T-helper 1 cell treated with Interleukin-12 subunit alpha and Interleukin-12 subunit beta and Interleukin-4 antibody, amounts not matched to agents 30 ng/mL and 1 ng/mL, for 36 hours (primary cell): ENCODE data around the gene WNT9B. TPM values are rescaled to one million over a fixed set of nuclear protein-coding genes. Genes with fewer than 3 reads are reported as not detected.

Experiments used
- intact Hi-C: fragments of 100-400 bp; cut with micrococcal nuclease; formaldehyde crosslinking; loops from one replicate; pipeline ENCODE4 v1.15.1; 2024
- total RNA-seq: library from RNA; stranded (reverse); gene quantifications from 2 replicates; pipeline ENCODE4 v1.2.3, GENCODE V29; 2022

WNT9B gene, protein sequence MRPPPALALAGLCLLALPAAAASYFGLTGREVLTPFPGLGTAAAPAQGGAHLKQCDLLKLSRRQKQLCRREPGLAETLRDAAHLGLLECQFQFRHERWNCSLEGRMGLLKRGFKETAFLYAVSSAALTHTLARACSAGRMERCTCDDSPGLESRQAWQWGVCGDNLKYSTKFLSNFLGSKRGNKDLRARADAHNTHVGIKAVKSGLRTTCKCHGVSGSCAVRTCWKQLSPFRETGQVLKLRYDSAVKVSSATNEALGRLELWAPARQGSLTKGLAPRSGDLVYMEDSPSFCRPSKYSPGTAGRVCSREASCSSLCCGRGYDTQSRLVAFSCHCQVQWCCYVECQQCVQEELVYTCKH
- total RNA-seq, result not detected in 2 replicates

- intact Hi-C loops, result no loop called here
Observed at GRCh38 chr17:46851029-46851741, at the start of gene WNT9B. Gene WNT9B, plus strand, starts transcription at chr17:46851583. Its CDS starts 56 bp downstream, at chr17:46851639.

DNA sequence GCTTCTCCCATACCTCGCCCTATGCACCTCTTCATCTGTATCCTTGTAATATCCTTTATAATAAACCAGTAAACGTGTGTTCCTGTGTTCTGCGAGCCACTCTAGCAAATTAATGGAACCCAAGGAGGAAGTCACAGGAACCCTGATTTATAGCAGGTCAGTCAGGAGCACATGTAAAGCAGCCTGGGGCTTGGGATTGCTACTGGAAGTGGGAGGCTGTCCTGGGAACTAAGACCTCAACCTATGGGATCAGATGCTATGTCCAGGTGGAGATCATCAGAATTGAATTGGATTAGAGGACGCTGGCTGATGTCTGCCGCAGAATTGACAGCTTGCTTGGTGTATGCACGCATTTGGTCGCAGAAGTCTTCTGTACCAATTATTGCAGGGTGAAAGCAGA, 48.6 kb upstream of the WNT9B start:
- intact Hi-C loops, result no loop called here

- intact Hi-C loops, result no loop called here
Observed at GRCh38 chr17:46803544-46803943, 47.8 kb upstream of the WNT9B start.

GRCh38 chr17:46805771-46806170, 45.6 kb upstream of the WNT9B start:
- intact Hi-C loops, result no loop called here

- intact Hi-C loops, result no loop called here
Observed at GRCh38 chr17:46809110-46809571, 42.2 kb upstream of the WNT9B start.

GRCh38 chr17:46810837-46811236, 40.5 kb upstream of the WNT9B start:
- intact Hi-C loops, result no loop called here

DNA sequence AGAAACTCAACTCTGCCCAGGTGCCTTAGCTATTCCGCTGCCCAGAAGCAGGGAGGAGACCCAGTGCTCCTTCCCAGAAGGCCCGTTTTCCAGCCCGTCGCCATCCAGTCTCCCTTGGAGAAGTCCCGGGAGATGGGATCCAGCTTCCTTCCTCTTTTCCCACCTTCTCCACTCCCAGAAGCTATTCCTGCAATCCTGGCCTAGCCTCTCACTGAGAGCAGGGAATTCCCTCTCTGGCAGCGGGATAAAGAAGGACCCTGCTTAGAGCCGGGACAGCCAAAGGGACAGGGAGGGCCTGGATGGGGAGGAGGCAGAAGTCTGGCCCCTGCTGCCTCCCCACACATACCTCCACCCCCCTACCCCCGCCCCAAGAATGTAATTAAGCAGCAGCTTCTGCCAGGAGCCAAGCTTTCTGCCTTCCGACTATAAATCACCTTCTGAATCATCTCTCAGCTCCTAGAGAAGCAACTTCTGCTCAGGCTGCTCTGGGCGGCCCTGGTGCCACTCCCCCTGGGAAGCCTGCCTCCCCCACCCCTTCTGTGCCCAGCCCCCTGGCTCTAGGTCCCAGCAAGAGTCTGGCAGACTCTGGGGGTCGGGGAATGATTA, 39.3 kb upstream of the WNT9B start:
- intact Hi-C loops, result no loop called here

DNA sequence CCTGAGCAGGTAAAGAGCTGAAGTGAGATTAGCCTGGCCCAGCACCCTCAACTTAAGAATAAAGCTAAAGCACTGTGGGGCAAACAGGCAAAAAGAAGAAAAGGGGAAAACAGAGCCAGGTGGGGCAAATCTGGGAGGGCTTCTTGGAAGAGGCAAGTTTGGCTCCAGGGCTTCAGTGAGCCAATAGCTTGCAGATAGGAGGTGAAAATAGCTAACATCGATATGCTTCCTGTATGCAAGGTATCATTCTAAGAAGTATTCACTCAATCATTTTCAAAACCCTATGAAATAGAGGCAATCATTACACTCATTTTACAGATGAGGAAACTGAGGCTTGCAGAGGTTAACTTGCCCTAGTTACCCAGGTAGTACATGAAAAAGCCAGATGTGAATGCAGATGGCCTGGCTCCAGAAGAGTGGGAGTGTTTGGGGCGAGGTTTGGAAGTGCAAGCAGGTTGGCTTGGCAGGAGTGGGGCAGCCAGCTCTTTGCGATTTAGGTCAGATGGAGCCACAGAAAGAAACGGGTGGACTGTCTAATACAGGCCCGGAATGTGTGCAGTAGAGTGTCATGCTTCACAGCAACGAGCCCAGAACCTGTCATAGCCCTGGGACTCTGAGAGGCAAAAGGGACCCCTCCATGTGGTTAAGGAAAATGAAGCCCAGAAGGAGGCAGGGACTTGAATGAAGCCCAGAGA, 38.6 kb upstream of the WNT9B start:
- intact Hi-C loops, result no loop called here

- intact Hi-C loops, result no loop called here
Observed at GRCh38 chr17:46813920-46814319, 37.5 kb upstream of the WNT9B start.

DNA sequence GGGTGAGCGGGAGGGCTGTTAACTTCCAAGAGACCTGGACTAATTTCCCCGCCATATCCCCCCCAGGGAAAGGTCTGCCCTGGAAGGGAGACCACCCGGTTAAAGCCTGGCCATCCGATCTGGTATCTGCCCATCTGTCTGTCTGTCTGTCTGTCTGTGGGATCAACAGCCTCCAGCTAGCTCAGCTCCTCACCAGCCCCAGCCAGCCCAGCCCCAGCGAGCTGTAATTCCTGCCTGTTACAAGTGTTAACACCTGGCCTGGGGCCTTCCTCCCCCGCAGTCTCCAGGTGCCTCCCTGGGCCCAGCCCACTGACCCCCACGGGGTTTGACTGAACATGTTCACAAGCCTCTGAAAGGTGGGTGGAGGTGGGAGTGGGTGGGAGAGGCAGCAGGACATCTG, 36.9 kb upstream of the WNT9B start:
- intact Hi-C loops, result no loop called here

DNA sequence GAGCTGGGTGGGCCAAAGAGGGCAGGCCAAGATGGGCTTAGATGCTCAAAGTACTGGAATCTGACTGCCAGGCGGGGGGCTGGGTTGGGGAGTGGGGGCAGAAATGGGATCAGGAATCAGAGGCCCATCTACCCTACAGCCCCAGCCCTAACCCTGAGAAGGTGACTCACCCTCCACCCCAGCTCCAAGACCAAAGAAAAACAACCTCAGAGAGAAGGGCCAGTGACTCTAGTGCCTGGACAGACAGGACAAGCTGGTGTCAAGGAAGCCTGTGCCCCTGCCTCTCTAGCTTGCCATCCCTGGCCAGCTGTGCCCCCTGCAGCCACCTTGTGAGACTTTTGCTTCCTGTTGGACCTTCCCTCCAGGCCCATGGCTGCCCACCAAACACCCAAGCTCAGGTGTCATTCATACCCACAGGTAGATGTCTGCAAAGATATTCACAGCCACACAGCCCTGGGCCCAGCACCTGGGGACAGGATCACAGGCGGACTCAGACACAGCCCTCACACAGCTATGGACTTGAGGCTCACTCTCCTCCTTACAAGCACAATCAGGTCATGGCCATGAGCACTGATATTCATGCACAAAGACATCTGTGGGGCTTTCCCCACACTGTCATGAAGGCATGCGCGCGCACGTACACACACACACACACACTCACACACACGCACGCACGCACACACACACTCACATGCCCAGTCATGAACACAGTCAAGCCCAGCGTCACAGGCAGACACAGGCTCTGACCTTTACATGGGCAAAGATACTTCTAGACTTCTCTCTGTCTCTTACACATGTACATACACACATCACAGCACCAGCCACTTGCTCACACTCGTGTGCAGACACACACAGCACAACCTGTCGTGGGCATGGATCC, 35.7 kb upstream of the WNT9B start:
- intact Hi-C loops, result no loop called here

- intact Hi-C loops, result no loop called here
Observed at GRCh38 chr17:46817151-46817900, 34.1 kb upstream of the WNT9B start.

DNA sequence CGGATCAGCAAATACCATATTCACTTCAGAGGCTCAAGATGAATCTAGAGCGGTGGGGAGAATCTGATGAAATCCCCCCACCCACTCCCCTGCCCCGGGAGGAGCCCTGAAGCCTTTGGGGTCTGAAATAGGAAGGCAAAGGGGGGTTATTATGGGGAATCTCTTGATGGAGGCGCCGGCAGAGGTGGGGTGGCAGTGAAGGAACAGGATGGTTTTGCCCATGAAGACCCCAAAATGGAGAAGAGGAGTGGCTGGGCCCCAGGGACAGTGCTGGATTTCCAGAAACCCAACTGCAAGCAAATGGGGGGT, 33.5 kb upstream of the WNT9B start:
- intact Hi-C loops, result no loop called here

DNA sequence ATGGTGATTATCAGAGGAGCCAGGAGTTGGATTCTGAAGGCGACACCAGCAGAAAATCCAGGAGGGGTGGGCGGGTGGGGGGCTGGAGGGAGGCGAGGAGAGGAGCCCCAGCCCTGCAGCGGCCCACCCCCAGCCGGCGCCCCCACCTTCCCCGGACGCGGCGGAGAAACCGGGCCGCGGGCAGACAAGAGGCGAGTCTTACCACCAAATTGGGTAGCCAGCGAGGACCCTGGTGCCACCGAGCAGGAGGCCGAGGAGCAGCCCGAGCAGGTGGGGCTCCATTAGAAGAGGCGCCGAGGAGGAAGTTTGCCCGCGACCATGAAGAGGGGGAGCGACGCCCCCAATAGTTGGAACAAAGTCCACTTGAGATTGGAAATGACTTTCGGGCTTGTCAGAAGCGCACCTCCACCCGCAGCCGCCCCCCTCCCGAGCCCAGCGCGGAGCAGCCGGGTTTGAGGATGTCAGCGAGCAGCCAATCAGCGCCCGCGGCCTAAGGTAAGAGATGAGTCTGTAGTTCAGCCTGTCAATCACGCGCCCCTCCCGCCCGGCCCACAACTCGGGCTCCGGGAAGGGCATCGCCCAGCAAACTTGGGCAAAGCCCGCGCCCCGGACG, 33.0 kb upstream of the WNT9B start, which contains the start of gene WNT3:
Gene WNT3 (minus strand): TSS at position 377 of the 613 bp plus-strand sequence. CDS start 95 bp downstream, at position 282.
- intact Hi-C loops, result no loop called here

DNA sequence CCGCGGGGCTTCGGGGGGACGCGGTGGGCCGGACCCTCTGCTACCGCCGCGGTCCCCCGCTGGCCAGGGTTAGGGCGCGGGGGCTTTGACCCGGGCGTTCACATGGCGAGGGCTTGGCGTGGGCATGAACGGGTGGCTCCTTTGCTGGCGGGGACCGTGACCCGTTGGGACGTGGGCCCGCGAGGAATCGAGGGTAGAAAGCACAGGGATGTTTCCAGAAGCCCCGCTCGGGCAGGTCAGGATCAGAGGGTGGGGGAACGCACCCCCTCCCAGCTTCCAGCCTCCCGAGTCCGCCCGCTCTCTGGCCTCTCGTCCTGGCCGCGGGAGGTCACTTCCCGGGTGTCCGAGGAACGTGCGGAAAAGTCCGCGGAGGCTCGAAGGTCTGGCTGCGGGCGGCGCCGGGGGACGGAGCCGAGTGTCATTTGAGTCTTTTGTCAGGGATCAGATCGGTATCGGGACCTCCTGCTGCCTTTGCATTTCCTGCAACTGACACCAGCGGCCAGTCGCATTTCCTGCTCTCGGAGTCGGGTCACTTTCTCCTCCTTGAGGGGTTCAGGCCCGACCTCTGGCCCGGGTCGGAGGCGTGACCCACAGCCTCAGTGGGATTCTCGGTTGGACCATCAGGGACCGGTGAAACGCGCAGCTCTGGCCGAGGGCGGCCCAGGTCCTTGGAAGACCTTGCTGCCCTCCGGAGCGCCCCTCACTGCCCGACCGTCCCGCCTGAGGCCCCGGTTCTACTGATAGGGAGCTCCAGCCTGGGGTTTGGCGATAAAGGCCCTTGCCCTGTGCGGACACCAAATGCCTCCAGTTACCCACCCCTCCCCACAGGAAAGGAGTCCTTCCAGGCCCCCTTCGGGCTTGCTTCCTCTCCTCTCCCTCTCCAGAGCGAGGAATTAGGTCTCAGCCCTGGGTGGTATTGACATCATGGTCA, 32.2 kb upstream of the WNT9B start:
- intact Hi-C loops, result no loop called here

DNA sequence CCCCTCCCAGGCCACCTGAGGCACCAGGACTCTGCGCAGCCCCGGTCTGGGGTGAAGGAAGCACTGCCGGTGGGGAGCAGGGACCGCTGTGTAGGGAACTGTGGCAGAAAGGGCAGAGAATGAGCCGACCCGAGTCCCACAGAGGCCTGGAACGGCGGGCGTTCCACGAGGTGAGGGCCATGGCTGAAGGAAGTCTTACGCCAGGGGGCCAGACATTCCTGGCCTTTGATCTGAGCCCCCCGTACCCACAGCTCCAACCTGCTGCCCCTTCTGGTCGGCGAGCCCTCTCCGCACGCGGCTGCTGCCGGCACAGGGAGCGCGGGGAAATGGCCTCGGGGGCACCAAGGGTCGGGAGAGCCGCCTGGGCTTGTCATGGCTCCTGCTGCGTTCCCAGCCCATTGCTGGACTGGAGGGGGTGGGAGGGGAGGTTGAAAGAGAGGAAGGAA, 31.5 kb upstream of the WNT9B start:
- intact Hi-C loops, result no loop called here

DNA sequence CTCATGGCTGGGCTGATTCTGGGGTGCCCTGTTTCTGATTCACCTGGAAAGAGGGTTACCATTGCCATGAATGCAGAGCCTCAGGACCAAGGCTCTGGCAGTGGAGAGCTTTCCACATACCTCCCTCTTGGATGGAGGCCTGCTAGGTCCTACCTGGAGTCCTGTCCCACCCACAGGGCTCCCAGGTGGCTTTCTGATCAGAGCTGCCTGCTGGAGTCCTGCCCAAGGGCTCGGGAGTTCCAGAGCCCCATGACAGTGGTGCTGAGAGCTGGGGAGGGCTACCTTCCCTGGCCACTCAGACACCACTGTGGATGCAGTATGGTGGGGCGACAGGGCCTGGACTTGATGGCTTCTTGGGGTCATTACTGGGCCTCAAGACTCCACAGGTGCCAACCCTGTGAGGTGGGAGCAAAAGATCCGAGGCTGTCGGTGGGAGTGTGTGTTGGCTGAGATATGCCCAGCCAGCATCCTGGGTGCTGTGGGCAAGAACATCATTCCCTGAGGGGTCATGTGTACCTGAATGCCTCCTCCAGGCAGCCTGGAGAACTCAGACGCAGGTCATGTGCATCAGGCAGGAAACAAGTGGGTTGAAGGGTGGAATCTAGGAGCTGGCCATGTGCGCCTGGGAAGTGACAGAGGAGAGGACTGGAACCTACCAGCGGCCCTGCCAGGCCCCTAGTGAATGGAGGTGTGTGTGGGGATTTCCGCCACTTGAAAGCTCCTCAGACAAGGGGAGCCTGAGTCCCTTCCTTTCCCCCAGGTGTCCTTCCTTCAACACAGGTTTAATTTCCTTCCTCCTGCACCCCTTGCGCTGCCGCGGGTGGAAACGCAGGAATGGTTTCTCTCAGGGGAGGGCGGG, 30.6 kb upstream of the WNT9B start:
- intact Hi-C loops, result no loop called here
